ENCODE results near the gene PAK1.

The PAK1 gene

GRCh38 chr11:77472991-77473800 lies 698 bp downstream of the PAK1 start:
- DNase-seq = peak; percentile 51

GRCh38 chr11:77471558-77472193 lies 2.2 kb downstream of the PAK1 start:
- no peak for DNase-seq

GRCh38 chr11:77470971-77471370 lies 2.9 kb downstream of the PAK1 start:
- DNase-seq = no peak

- no peak for DNase-seq
These were observed 3.4 kb downstream of the PAK1 start for GRCh38 chr11:77470504-77470903.

- no peak for DNase-seq
These were observed 5.4 kb downstream of the PAK1 start for GRCh38 chr11:77468527-77468926.

- no peak for DNase-seq
These were observed 5.9 kb downstream of the PAK1 start for GRCh38 chr11:77467993-77468392.

- DNase-seq = no peak
These were observed 6.7 kb downstream of the PAK1 start for GRCh38 chr11:77467233-77467632.

- DNase-seq = no peak
These were observed 16.6 kb downstream of the PAK1 start for GRCh38 chr11:77457340-77457739.

GRCh38 chr11:77455740-77456139 lies 18.2 kb downstream of the PAK1 start:
- no peak for DNase-seq

GRCh38 chr11:77454867-77455655 lies 18.8 kb downstream of the PAK1 start:
- DNase-seq = no peak

- DNase-seq = no peak
These were observed 23.7 kb downstream of the PAK1 start for GRCh38 chr11:77450227-77450626.

GRCh38 chr11:77449784-77450183 lies 24.1 kb downstream of the PAK1 start:
- DNase-seq = no peak

GRCh38 chr11:77449060-77449521 lies 24.8 kb downstream of the PAK1 start:
- no peak for DNase-seq

GRCh38 chr11:77448269-77448668 lies 25.6 kb downstream of the PAK1 start:
- DNase-seq = no peak

- DNase-seq = no peak
These were observed 26.8 kb downstream of the PAK1 start for GRCh38 chr11:77446911-77447629.

- DNase-seq = no peak
These were observed 29.6 kb downstream of the PAK1 start for GRCh38 chr11:77444261-77444660.

- no peak for DNase-seq
These were observed 31.4 kb downstream of the PAK1 start for GRCh38 chr11:77442394-77443053.

- no peak for DNase-seq
These were observed 32.5 kb downstream of the PAK1 start for GRCh38 chr11:77441426-77441825.

GRCh38 chr11:77440678-77441077 lies 33.2 kb downstream of the PAK1 start:
- no peak for DNase-seq

GRCh38 chr11:77438487-77438886 lies 35.4 kb downstream of the PAK1 start:
- DNase-seq = no peak

- DNase-seq = no peak
These were observed 36.9 kb downstream of the PAK1 start for GRCh38 chr11:77436969-77437368.

- DNase-seq = no peak
These were observed 37.4 kb downstream of the PAK1 start for GRCh38 chr11:77436506-77436905.

Data from NCI-H774 (cell line).